HPDE6-E6E7 (cell line): ENCODE data around the gene S100A12.
"Not testable (repeated sequence)": the region's sequence is repeated elsewhere in the genome, so short reads cannot be mapped to it uniquely, and the experiment has no call there.

ENCODE experiments used
- DNase-seq: peaks from one replicate; pipeline ENCODE4 v3.0.0; 2011; ENCODE audit warnings: missing footprints; ENCODE audit errors: extremely low spot score

Gene S100A12

GRCh38 chr1:153353226-153353947 lies 22.0 kb downstream of the S100A12 start:
- no peak for DNase-seq

- no peak for DNase-seq
Measured at GRCh38 chr1:153352523-153352922, 22.9 kb downstream of the S100A12 start.

- DNase-seq, result no peak
Measured at GRCh38 chr1:153350321-153350957, 25.0 kb downstream of the S100A12 start.

GRCh38 chr1:153349363-153350320 lies 25.8 kb downstream of the S100A12 start:
- no peak for DNase-seq

GRCh38 chr1:153348511-153349362 lies 26.7 kb downstream of the S100A12 start, which contains the start of gene PGLYRP4:
Gene PGLYRP4, minus strand, starts transcription at chr1:153348841. Its CDS starts 909 bp downstream, at chr1:153347932.
- DNase-seq, result peak; percentile 60

GRCh38 chr1:153347856-153348255 lies 27.6 kb downstream of the S100A12 start:
- DNase-seq, result no peak

GRCh38 chr1:153347049-153347448 lies 28.4 kb downstream of the S100A12 start:
- not testable (repeated sequence) for DNase-seq

- DNase-seq, result no peak
Measured at GRCh38 chr1:153346077-153346723, 29.2 kb downstream of the S100A12 start.

GRCh38 chr1:153345187-153346076 lies 30.0 kb downstream of the S100A12 start:
- no peak for DNase-seq

- no peak for DNase-seq
Measured at GRCh38 chr1:153344718-153345025, 30.7 kb downstream of the S100A12 start.

GRCh38 chr1:153343811-153344717 lies 31.4 kb downstream of the S100A12 start:
- no peak for DNase-seq

- DNase-seq, result no peak
Measured at GRCh38 chr1:153343040-153343681, 32.3 kb downstream of the S100A12 start.

GRCh38 chr1:153342178-153342577 lies 33.2 kb downstream of the S100A12 start:
- no peak for DNase-seq

- no peak for DNase-seq
Measured at GRCh38 chr1:153341431-153341934, 33.9 kb downstream of the S100A12 start.

GRCh38 chr1:153340356-153340755 lies 35.1 kb downstream of the S100A12 start:
- DNase-seq, result no peak

- no peak for DNase-seq
Measured at GRCh38 chr1:153339802-153340201, 35.6 kb downstream of the S100A12 start.

- DNase-seq, result no peak
Measured at GRCh38 chr1:153337980-153338853, 37.2 kb downstream of the S100A12 start.
